Measurements from ENCODE around the gene MIDN.

DNA sequence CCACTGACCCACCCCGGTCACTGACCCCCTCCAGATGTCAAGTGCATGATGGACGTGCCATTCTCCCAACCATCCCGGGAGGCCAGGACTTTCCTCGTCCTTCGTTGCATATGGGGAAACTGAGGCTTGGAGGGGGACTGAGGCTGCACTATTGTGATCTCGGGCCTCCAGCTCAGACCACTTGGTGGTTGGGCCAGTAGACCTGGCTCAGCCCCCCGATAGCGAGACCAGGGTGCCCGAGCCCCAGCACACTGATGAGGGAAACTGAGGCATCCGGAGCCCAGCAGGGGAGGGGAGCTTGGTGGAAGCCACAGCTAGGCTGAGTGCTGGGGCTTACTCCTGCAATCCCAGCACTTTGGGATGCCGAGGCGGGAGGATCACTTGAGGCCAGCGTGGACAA lies 47.7 kb downstream of the MIDN start:
- TF ChIP-seq, protein P1, sequence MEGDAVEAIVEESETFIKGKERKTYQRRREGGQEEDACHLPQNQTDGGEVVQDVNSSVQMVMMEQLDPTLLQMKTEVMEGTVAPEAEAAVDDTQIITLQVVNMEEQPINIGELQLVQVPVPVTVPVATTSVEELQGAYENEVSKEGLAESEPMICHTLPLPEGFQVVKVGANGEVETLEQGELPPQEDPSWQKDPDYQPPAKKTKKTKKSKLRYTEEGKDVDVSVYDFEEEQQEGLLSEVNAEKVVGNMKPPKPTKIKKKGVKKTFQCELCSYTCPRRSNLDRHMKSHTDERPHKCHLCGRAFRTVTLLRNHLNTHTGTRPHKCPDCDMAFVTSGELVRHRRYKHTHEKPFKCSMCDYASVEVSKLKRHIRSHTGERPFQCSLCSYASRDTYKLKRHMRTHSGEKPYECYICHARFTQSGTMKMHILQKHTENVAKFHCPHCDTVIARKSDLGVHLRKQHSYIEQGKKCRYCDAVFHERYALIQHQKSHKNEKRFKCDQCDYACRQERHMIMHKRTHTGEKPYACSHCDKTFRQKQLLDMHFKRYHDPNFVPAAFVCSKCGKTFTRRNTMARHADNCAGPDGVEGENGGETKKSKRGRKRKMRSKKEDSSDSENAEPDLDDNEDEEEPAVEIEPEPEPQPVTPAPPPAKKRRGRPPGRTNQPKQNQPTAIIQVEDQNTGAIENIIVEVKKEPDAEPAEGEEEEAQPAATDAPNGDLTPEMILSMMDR (IDR thresholded peaks at IDR 0.05; ENCODE audit: low read depth, low read length, poor library complexity, severe bottlenecking) = no peak
- TF ChIP-seq EZH2phosphoT487 (IDR thresholded peaks at IDR 0.05; ENCODE audit: borderline replicate concordance, low read length) = no peak
